ENCODE measurements around the gene FYN.
A peak's percentile ranks its signal among the peaks of the same experiment; 100 is the strongest.

The FYN gene

GRCh38 chr6:111672761-111673450 lies 200.3 kb downstream of the FYN start:
- no peak for TF ChIP-seq CTCF (IDR thresholded peaks at IDR 0.05; ENCODE audit: low read depth, low read length, missing control alignments)
- no peak overlapping the region for H3K4me3 ChIP-seq (ENCODE audit: low read depth, low read length)
- DNase-seq (ENCODE audit: low read depth), result no peak

GRCh38 chr6:111669326-111669725 lies 203.9 kb downstream of the FYN start:
- TF ChIP-seq CTCF (IDR thresholded peaks at IDR 0.05; ENCODE audit: low read depth, low read length, missing control alignments), result no peak
- no peak for DNase-seq (ENCODE audit: low read depth)
- H3K4me3 ChIP-seq (ENCODE audit: low read depth, low read length), result no peak overlapping the region

GRCh38 chr6:111668410-111668809 lies 204.8 kb downstream of the FYN start:
- no peak for DNase-seq (ENCODE audit: low read depth)
- no peak overlapping the region for H3K4me3 ChIP-seq (ENCODE audit: low read depth, low read length)
- TF ChIP-seq CTCF (IDR thresholded peaks at IDR 0.05; ENCODE audit: low read depth, low read length, missing control alignments), result peak; percentile 31

- no peak for DNase-seq (ENCODE audit: low read depth)
- no peak for TF ChIP-seq CTCF (IDR thresholded peaks at IDR 0.05; ENCODE audit: low read depth, low read length, missing control alignments)
- no peak overlapping the region for H3K4me3 ChIP-seq (ENCODE audit: low read depth, low read length)
Observed at GRCh38 chr6:111667931-111668330, 205.3 kb downstream of the FYN start.

GRCh38 chr6:111666847-111667246 lies 206.4 kb downstream of the FYN start:
- no peak for DNase-seq (ENCODE audit: low read depth)
- no peak overlapping the region for H3K4me3 ChIP-seq (ENCODE audit: low read depth, low read length)
- TF ChIP-seq CTCF (IDR thresholded peaks at IDR 0.05; ENCODE audit: low read depth, low read length, missing control alignments), result no peak

- DNase-seq (ENCODE audit: low read depth), result no peak
- H3K4me3 ChIP-seq (ENCODE audit: low read depth, low read length), result no peak overlapping the region
- no peak for TF ChIP-seq CTCF (IDR thresholded peaks at IDR 0.05; ENCODE audit: low read depth, low read length, missing control alignments)
Observed at GRCh38 chr6:111664565-111665030, 208.7 kb downstream of the FYN start.

Measured in GM12864 (cell line).